Central memory CD4-positive, alpha-beta T cell (primary cell): ENCODE results near the gene EP400.
A peak's percentile ranks its signal among the peaks of the same experiment; 100 is the strongest.

Experiments used
- DNase-seq: peaks from one replicate; pipeline ENCODE4 v3.0.0; 2022
- total RNA-seq, 3 experiments: gene quantifications; one replicate each; lab custom pipeline; 2026; lab: John Stamatoyannopoulos, UW

The EP400 gene, protein sequence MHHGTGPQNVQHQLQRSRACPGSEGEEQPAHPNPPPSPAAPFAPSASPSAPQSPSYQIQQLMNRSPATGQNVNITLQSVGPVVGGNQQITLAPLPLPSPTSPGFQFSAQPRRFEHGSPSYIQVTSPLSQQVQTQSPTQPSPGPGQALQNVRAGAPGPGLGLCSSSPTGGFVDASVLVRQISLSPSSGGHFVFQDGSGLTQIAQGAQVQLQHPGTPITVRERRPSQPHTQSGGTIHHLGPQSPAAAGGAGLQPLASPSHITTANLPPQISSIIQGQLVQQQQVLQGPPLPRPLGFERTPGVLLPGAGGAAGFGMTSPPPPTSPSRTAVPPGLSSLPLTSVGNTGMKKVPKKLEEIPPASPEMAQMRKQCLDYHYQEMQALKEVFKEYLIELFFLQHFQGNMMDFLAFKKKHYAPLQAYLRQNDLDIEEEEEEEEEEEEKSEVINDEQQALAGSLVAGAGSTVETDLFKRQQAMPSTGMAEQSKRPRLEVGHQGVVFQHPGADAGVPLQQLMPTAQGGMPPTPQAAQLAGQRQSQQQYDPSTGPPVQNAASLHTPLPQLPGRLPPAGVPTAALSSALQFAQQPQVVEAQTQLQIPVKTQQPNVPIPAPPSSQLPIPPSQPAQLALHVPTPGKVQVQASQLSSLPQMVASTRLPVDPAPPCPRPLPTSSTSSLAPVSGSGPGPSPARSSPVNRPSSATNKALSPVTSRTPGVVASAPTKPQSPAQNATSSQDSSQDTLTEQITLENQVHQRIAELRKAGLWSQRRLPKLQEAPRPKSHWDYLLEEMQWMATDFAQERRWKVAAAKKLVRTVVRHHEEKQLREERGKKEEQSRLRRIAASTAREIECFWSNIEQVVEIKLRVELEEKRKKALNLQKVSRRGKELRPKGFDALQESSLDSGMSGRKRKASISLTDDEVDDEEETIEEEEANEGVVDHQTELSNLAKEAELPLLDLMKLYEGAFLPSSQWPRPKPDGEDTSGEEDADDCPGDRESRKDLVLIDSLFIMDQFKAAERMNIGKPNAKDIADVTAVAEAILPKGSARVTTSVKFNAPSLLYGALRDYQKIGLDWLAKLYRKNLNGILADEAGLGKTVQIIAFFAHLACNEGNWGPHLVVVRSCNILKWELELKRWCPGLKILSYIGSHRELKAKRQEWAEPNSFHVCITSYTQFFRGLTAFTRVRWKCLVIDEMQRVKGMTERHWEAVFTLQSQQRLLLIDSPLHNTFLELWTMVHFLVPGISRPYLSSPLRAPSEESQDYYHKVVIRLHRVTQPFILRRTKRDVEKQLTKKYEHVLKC (N-terminal part only)
- total RNA-seq = 71.7 to 168 (median 76.0) reads per million in 3 experiments

GRCh38 chr12:131949431-131950181, at the start of gene EP400:
EP400 (plus strand) TSS chr12:131949942; CDS start chr12:131960620, 10,678 bp downstream.
- DNase-seq = peak; percentile 90

DNA sequence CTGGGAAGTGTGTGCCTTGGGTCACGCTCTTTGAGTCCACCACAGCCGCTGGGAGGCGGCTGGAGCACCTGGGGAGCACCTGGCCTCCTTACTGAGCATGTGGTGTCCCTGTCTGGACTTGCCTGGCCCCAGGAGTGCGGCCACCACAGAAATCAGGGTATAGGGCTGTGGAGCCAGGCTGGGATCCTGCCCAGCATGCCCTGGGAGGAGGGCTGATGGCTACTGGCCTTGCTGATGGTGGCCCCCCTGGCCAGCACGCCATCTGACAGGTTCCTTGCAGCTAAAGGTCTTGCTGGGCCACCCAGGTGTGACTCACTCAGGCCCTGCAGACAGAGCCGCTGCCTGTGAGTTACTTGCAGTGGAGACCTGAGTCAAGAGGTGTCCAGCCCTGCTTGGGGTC, 49.3 kb upstream of the EP400 start:
- DNase-seq = no peak

- DNase-seq = no peak
Measured at GRCh38 chr12:131901431-131902331, 48.1 kb upstream of the EP400 start.

DNA sequence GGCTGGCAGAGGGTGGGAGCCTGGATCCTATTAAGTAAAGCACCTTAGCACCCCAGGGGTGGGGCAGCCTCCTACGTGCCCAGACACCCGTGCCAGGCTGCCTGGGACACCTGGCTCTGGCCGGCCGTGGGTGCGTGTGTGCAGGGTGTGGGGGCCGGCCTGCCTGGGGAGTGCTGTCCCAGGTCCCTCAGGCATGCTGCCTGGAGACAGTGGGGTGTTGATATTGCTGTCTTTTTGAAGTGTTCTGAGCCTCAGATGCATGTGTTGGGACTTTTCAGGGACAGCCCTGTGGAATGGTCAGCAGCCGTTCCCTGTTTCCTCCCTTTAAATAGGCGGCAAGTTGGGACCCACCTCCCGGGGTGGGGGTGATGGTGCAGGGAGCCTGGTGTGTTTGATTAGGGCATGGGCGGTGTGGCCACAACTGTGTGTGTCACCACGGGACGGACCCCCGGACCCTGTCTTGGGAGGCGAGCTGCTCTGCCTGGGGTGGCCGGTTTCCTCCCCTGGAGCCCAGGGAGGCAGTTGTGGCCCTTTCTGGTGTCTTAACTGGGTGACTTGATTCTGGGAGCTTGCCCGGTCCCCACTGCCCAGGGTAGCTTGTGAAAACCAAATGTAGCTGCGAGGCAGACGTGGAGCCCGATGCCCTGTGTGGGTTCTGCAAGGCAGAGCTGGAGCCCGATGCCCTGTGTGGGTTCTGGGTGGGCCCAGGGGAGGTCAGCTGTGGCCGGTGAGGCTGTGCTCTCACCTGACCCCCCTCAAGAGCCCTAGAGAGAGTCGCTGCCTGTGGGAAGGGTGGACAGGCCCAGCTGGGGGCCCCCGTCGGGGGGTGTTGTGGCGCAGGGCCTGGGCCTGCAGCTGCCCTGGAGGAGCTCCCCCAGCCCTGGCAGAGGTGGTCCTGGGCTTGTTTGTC, 47.2 kb upstream of the EP400 start:
- DNase-seq = no peak

DNA sequence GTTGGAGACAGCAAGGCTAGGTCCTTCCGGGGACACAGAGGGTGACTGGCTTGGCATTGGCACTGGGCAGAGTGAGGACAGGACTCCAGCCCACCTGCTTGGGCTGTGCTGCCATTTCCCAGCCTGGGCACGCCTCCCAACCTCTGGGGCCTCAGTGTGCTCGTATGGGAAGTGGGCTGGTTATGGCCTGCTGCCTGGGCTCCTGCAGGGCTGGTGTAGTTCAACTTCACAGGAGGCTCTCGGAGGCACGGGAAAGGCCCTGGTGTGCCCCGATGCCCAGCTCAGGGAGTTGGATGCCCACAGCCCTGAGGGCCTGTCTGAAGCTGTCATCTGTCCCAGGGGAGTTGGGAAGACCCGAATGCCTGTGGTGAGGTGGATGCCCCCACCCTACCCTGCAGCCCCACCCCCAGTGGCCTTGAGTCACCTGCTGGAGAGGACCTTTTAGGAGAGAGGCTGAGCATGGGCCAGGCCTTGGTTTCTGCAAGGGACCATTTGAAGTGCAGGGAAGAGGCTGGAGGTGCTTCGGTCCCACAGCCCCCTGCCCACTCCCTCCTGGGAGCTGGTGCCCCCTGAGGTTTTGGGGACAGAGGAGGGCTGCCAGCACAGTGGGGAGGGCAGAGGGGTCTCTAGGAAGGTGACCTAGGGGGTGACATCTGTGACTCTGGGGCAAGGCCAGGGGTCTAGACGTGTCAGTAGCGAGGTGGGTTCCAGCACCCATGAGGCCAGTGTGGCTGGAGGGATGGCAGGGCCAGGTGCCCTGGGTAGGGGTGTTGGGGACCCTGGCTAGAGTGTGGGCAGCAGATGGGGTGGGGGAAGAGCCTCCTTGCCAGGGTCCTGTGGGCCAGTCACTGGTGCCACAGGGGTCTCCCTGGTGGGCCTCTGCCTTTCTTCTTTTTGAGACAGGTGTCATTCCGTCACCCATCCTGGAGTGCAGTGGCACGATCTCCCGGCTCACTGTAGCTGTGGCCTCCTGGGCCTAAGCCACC, 46.2 kb upstream of the EP400 start:
- DNase-seq = no peak

DNA sequence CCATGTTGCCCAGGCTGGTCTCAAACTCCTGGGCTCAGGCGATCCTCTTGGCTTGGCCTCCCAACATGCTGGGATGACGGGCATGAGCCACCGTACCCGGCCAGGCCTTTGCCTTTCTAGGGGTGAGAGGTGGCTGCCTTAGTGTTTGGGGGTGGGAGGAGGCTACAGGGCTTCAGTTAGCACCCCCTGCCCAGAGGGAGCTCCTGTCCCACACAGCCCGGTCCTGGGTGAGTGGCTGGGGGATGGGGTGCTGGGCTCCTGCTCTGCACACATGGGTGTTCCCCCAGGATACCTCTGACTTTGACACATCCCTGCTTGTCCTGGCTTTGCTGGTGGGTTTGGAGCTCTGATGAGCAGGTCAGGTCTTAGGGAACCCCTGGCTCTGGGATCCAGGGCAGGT, 45.4 kb upstream of the EP400 start:
- DNase-seq = no peak

GRCh38 chr12:131905081-131905629, 44.6 kb upstream of the EP400 start:
- DNase-seq = no peak

GRCh38 chr12:131905630-131906091, 44.1 kb upstream of the EP400 start:
- no peak for DNase-seq

DNA sequence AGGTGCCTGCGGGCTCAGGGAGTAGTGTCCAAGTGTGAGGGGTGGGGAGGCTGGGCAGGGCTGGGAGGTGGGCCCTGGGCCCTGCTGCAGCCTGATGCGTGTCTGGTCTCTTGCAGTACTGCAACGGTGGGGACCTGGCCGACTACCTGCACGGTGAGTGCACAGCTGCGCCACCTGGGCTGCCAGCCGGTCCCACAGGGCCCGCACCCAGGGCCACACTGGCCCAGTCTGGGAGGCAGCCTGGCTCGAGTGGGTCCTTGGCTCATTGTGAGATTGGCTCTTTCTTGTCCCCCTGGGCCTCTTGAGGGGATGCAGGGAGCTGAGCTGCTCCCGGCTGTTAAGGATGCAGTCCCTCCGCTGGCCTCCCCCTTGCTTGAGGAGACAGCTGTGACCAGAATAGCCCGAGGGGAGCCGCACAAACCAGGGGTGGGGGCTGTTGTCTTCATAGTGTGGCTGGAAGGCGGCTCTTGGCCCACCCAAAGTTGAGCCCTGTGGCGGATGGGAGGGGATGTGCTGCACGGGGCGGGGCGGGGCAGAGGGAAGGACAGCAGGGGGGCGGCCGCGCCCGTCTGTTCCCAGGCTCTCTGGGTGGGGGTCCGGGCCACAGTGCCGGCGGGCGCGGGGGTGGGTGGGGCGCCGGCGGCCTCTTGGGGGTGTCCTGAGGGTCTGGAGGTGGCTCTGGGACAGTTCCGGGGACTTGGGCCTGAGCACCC, 42.2 kb upstream of the EP400 start:
- no peak for DNase-seq

DNA sequence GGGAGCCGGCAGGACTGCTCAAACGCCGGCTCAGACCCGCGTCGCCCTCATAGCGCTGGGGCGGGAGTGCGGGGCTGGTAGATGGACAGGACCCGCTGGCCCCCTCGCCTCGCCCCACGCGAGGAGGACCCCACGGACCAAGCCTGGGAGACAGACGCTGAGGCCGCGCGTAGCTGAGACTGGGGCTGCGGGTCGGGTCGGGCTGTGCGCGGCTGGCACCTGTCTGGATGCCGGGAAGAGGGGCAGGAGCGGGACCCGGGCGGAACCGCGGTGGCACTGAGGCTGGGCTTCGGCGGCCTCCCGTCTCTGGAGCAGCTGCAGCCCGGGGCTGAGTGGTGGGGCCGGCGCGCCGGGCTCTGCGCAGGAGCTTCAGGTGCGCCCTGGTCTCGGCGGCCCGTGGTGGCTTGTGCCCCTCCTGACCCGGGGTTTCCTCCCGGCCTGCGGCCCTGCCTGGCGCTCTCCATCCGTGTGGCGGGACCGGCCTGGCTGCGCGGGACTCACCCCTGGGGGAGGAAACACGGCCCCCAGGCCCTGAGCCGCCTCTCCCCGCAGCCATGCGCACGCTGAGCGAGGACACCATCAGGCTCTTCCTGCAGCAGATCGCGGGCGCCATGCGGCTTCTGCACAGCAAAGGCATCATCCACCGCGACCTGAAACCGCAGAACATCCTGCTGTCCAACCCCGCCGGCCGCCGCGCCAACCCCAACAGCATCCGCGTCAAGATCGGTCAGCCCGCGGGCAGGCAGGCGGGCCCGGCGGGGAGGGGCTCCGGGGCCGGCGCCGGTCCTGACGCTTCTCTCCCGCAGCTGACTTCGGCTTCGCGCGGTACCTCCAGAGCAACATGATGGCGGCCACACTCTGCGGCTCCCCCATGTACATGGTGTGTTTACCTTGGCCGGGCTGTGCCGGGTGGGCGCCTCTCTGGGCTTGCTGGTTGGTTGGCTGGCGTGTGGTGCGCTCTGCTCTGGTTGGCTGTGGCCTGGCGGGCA, 41.4 kb upstream of the EP400 start:
- DNase-seq = no peak

- DNase-seq = no peak
Measured at GRCh38 chr12:131909081-131909751, 40.5 kb upstream of the EP400 start.

DNA sequence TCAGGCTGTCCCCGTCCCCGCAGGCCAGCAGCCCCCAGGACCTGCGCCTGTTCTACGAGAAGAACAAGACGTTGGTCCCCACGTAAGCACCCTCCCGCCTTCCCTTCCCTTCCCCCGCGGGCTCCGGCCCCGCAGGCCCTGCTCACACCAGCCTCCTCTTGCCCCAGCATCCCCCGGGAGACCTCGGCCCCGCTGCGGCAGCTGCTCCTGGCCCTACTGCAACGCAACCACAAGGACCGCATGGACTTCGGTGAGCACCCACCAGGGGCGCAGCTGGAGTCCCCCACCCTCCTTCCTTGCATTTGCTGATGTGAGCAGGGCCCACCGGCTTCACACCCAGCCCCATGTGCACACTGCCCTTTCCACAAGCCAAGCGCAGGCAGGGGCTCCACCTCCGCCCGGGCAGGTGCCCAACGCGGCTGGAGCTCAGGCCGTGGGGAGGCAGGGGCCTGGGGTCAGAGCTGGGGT, 40.0 kb upstream of the EP400 start:
- DNase-seq = no peak

DNA sequence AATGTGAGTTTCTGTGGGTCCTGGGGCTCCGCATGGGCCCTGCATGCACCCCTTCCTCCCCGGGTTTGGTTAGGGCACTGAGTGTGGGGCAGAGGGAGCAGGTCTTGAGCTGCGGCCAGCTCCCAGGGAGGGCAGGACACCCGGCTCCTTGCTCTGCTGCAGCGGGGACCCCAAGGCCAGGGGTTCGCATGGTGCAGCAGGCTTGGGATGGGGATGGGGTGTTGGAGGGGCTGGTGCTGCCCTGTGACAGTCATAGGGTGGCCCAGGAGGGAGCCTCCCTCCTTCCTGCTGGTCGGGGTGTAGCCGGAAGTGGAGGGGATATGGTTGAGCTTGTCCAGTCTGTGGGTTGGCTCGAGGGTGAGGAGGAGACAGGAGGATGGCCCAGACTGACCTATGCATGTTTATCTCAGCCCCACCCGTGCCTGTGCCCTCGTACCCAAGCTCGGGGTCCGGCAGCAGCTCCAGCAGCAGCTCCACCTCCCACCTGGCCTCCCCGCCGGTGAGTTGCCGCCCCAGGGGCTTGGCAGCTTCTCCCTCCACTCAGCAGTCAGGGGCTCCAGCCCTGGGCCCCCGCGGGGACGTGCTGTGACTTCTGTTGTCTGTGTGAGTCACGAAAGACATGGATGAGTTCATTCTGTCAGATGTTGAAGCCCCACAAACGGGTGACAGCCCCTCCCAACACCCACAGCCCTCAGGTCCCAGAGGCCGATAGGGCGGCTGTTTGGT, 39.3 kb upstream of the EP400 start:
- no peak for DNase-seq

- no peak for DNase-seq
Measured at GRCh38 chr12:131911028-131911650, 38.6 kb upstream of the EP400 start.
